Neutrophil (primary cell): Measurements from ENCODE around the gene SPEG.

Experiments
- H3K27ac ChIP-seq: fragments of 200-600 bp; sonication (generic); 2 replicates; pipeline ENCODE4 v1.5.1; 2016; ENCODE audit warnings: mild to moderate bottlenecking, moderate library complexity
- H3K27me3 ChIP-seq: fragments of 200-600 bp; sonication (generic); 2 replicates; pipeline ENCODE4 v1.6.0; 2016; ENCODE audit warnings: mild to moderate bottlenecking
- H3K36me3 ChIP-seq: fragments of 200-600 bp; sonication (generic); 2 replicates; pipeline ENCODE4 v1.5.1; 2017
- H3K4me1 ChIP-seq, 2 experiments: fragments of 200-600 bp in 1 of 2; sonication (generic) in 1 of 2; 1 replicate in 1 of 2; 2 replicates in 1 of 2; pipeline versions ENCODE4 v1.5.1 to v1.6.1; 2013 to 2016; ENCODE audit warnings: low read depth in 1 of 2, low read length in 1 of 2, mild to moderate bottlenecking in 1 of 2, moderate library complexity in 1 of 2; ENCODE audit not compliant: control insufficient read depth in 1 of 2, insufficient read depth in 1 of 2
- H3K4me3 ChIP-seq, 2 experiments: fragments of 200-600 bp in 1 of 2; sonication (generic) in 1 of 2; 1 replicate in 1 of 2; 2 replicates in 1 of 2; pipeline ENCODE4 v1.5.1; 2013 to 2016; ENCODE audit warnings: low read depth in 1 of 2, low read length in 1 of 2, mild to moderate bottlenecking in 1 of 2, moderate library complexity in 1 of 2
- H3K9me3 ChIP-seq: fragments of 200-600 bp; sonication (generic); 2 replicates; pipeline ENCODE4 v1.5.1; 2016
- TF ChIP-seq, protein P1 (sequence below): fragments of 200-600 bp; sonication (generic); IDR thresholded peaks from 2 replicates; pipeline ENCODE4 v1.5.1; 2016; ENCODE audit warnings: antibody characterized with exemption

SPEG gene

GRCh38 chr2:219418155-219419011 lies 16.3 kb upstream of the SPEG start, which contains the start of gene DES:
DES (plus strand) TSS chr2:219418377; CDS start chr2:219418463, 86 bp downstream.
- no peaks in the 10 kb centered on the region for H3K36me3 ChIP-seq
- H3K9me3 ChIP-seq = no peaks in the 10 kb centered on the region
- no peaks in the 10 kb centered on the region for H3K4me1 ChIP-seq
- no peak within 1 kb of the TSS for H3K4me3 ChIP-seq
- peaks cover 87% of the 10 kb centered on the region for H3K27me3 ChIP-seq
- TF ChIP-seq, protein P1, sequence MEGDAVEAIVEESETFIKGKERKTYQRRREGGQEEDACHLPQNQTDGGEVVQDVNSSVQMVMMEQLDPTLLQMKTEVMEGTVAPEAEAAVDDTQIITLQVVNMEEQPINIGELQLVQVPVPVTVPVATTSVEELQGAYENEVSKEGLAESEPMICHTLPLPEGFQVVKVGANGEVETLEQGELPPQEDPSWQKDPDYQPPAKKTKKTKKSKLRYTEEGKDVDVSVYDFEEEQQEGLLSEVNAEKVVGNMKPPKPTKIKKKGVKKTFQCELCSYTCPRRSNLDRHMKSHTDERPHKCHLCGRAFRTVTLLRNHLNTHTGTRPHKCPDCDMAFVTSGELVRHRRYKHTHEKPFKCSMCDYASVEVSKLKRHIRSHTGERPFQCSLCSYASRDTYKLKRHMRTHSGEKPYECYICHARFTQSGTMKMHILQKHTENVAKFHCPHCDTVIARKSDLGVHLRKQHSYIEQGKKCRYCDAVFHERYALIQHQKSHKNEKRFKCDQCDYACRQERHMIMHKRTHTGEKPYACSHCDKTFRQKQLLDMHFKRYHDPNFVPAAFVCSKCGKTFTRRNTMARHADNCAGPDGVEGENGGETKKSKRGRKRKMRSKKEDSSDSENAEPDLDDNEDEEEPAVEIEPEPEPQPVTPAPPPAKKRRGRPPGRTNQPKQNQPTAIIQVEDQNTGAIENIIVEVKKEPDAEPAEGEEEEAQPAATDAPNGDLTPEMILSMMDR = no peak
- H3K27ac ChIP-seq = no peak within 1 kb of the TSS

DNA sequence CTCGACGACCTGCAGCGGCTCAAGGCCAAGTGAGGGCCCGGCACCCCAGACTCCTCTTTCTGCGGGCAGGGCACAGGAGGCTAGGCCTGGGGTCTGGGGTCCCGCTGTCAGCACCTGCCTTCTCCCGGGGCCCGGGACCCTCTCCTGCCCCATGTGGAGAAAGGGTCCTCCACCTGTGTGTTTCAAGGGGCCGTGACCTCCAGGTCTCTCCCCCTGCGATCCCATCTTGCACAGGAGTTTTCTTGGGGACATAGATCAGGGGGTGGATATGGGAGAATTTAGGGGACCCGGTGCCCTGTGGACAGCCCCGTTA lies 15.7 kb upstream of the SPEG start:
- no peaks in the 10 kb centered on the region for H3K36me3 ChIP-seq
- H3K27me3 ChIP-seq = peaks cover 86% of the 10 kb centered on the region
- H3K27ac ChIP-seq = no peak overlapping the region
- no peaks in the 10 kb centered on the region for H3K4me1 ChIP-seq
- H3K4me3 ChIP-seq = no peak overlapping the region
- TF ChIP-seq, protein P1 = no peak
- H3K9me3 ChIP-seq = no peaks in the 10 kb centered on the region

- no peaks in the 10 kb centered on the region for H3K4me1 ChIP-seq
- no peaks in the 10 kb centered on the region for H3K36me3 ChIP-seq
- TF ChIP-seq, protein P1 = no peak
- no peak overlapping the region for H3K4me3 ChIP-seq
- no peaks in the 10 kb centered on the region for H3K9me3 ChIP-seq
- no peak overlapping the region for H3K27ac ChIP-seq
- peaks cover 84% of the 10 kb centered on the region for H3K27me3 ChIP-seq
Measured at GRCh38 chr2:219419331-219420197, 15.1 kb upstream of the SPEG start.

DNA sequence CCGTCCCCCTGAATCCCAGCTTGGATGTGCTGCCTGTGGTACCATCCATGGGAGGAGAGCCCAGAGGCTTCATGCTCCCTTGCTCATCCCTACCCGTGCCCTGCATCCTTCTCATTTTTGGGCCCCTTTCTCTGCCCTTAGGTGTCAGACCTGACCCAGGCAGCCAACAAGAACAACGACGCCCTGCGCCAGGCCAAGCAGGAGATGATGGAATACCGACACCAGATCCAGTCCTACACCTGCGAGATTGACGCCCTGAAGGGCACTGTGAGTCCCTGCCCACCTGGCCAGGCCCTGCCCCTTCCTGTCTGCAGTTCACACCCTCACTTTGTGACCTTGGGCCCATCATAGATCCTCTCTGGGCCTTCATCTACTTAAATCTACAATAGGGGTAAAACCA lies 14.0 kb upstream of the SPEG start:
- no peaks in the 10 kb centered on the region for H3K4me1 ChIP-seq
- H3K4me3 ChIP-seq = no peak overlapping the region
- H3K27me3 ChIP-seq = peaks cover 76% of the 10 kb centered on the region
- H3K36me3 ChIP-seq = no peaks in the 10 kb centered on the region
- TF ChIP-seq, protein P1 = no peak
- H3K27ac ChIP-seq = no peak overlapping the region
- no peaks in the 10 kb centered on the region for H3K9me3 ChIP-seq

DNA sequence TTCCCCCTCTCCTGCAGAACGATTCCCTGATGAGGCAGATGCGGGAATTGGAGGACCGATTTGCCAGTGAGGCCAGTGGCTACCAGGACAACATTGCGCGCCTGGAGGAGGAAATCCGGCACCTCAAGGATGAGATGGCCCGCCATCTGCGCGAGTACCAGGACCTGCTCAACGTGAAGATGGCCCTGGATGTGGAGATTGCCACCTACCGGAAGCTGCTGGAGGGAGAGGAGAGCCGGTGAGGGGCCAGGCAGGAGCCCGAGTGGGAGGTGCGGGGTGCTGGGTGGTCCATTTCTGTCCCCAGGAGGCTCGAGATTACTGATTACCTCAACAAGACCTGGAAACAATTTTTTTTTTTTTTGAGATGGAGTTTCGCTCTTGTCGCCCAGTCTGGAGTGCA lies 13.3 kb upstream of the SPEG start:
- TF ChIP-seq, protein P1 = no peak
- no peaks in the 10 kb centered on the region for H3K9me3 ChIP-seq
- H3K4me3 ChIP-seq = no peak overlapping the region
- H3K27ac ChIP-seq = no peak overlapping the region
- H3K36me3 ChIP-seq = no peaks in the 10 kb centered on the region
- H3K27me3 ChIP-seq = peaks cover 73% of the 10 kb centered on the region
- no peaks in the 10 kb centered on the region for H3K4me1 ChIP-seq
